Subcutaneous adipose tissue (tissue), 4 donors: ENCODE results near the gene CALN1. TPM values are rescaled to one million over a fixed set of nuclear protein-coding genes. Genes with fewer than 3 reads are reported as not detected.

Source experiments
- total RNA-seq, 4 donors: library from RNA; depleted of rRNA; stranded (reverse); fragments of >200 nt; gene quantifications; one replicate each; pipeline ENCODE4 v1.1.0, GENCODE V29; 2016
- TF ChIP-seq, protein P1 (sequence below): fragments of 450-650 bp; IDR thresholded peaks from one replicate; pipeline ENCODE4 v1.5.1; 2016; ENCODE audit warnings: low read depth, mild to moderate bottlenecking, control low read depth, antibody characterized with exemption, moderate library complexity

CALN1 gene
- total RNA-seq, 4 donors from 2014 or later: 0.19 to 0.68 (median 0.22) TPM; not detected in 1

DNA sequence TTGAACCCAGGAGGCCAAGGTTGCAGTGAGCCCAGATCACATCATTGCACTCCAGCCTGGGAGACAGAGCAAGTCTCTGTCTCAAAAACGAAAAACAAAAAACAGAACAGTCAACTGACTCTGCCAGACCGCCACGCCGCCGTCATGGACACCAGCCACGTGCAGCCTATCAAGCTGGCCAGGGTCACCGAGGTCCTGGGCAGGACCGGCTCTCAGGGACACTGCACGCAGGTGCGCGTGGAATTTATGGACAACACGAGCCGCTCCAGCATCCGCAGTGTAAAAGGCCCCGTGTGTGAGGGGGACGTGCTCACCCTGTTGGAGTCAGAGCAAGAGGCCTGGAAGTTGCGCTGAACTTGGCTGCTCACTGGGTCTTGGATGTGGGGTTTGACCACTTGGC, 470.0 kb downstream of the CALN1 start:
- TF ChIP-seq, protein P1, sequence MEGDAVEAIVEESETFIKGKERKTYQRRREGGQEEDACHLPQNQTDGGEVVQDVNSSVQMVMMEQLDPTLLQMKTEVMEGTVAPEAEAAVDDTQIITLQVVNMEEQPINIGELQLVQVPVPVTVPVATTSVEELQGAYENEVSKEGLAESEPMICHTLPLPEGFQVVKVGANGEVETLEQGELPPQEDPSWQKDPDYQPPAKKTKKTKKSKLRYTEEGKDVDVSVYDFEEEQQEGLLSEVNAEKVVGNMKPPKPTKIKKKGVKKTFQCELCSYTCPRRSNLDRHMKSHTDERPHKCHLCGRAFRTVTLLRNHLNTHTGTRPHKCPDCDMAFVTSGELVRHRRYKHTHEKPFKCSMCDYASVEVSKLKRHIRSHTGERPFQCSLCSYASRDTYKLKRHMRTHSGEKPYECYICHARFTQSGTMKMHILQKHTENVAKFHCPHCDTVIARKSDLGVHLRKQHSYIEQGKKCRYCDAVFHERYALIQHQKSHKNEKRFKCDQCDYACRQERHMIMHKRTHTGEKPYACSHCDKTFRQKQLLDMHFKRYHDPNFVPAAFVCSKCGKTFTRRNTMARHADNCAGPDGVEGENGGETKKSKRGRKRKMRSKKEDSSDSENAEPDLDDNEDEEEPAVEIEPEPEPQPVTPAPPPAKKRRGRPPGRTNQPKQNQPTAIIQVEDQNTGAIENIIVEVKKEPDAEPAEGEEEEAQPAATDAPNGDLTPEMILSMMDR: no peak

DNA sequence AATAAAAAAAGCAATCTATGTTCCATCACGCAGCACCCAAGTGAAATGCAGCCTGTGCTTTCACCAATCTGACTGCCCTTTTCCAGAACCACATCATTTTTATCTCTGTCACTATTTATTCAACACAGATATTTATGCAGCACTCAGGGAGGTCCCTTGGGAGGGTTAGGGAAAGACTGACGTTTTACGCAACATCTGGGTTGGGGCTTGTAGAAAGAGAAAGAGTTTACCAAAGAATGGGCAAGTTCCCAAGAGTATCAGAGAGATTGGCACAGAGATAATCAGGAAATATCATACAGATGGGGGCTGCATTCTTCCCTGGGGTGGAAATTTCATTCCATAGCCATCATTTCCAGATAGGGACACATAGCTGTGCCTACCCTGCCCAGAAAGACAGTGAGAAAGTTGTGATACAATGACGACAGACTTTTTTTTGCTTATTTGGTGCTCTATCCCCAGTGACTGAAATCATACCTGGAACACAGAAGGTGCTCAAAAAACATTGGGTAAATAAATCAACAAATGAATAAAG, 474.2 kb downstream of the CALN1 start:
- TF ChIP-seq, protein P1: no peak

DNA sequence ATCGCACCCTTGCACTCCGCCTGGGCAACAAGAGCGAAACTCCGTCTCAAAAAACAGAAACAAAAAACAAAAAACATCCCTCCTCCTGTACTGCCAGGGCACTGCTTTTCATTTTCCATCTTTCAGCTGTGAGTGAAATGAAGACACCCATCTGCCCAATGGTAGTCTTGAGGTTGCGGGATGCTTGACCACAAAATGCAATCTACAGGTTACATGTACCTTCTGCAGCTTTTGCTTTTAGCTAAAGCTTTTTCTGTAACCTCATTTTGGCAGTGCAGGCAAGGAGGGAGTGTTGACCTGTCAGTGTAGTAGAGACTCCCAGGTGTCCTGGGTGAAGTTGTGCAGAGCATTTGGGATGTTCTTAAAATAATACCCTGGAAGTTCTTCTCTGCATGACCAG, 476.5 kb downstream of the CALN1 start:
- TF ChIP-seq, protein P1: no peak

DNA sequence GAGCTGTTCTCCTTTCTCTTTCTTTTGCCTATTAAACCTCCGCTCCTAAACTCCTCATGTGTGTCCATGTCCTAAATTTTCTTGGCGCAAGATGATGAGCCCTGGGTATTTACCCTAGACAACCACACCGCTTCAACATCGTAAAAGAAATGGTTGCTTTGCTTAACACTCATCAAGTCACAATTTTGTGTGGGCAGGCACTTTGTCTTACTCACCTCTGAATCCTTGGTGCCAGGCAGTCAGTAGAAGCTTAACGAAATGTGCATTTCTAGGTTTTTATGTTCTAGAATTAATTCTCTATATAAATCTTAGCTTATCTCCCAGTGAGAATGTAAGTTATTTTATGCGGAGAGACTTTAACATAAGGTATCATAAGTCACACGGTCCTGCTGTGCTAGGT, 478.7 kb downstream of the CALN1 start:
- TF ChIP-seq, protein P1: no peak

DNA sequence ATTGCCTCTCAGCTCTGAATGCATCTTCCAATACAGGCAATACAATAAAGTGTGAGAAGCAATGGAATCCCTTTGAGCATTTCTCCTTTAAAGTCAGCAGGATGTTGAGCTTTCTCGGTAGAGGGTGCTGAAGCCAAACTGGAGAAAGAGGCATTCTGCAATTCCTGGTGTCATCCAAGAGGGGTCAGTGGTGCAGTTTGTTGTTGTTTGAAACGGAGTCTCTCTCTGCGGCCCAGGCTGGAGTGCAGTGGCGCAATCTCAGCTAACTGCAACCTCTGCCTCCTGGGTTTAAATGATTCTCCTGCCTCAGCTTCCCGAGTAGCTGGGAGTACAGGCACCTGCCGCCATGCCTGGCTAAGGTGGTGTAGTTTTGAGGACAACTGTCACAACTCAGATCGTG, 486.5 kb downstream of the CALN1 start:
- TF ChIP-seq, protein P1: no peak

GRCh38 chr7:71912476-71912875, 499.7 kb downstream of the CALN1 start:
- TF ChIP-seq, protein P1: no peak

GRCh38 chr7:71911051-71911450, 501.1 kb downstream of the CALN1 start:
- TF ChIP-seq, protein P1: no peak
